ENCODE measurements around the gene ATP6V1B1.
"Not testable (repeated sequence)": the region's sequence is repeated elsewhere in the genome, so short reads cannot be mapped to it uniquely, and the experiment has no call there.

Gene ATP6V1B1

GRCh38 chr2:71005271-71006202 is 69.8 kb downstream of the ATP6V1B1 start:
- H3K27ac ChIP-seq (ENCODE audit: low read depth, low read length): no peak overlapping the region

GRCh38 chr2:71006323-71006722 is 70.6 kb downstream of the ATP6V1B1 start:
- H3K36me3 ChIP-seq (ENCODE audit: control insufficient read depth in 1 of 2, insufficient read depth in 2 of 2, low read length in 2 of 2): no peaks in the 10 kb centered on the region

More at GRCh38 chr2:71005271-71006202, 69.8 kb downstream of the ATP6V1B1 start:
- H3K4me3 ChIP-seq (ENCODE audit: low read depth in 1 of 2, low read length in 2 of 2): no peak overlapping the region
- no peaks in the 10 kb centered on the region for H3K27me3 ChIP-seq (ENCODE audit: control insufficient read depth in 1 of 2, insufficient read depth in 2 of 2, low read length in 2 of 2)
- H3K9ac ChIP-seq (ENCODE audit: low read depth in 1 of 2, low read length in 2 of 2): no peak overlapping the region
- H3K4me1 ChIP-seq (ENCODE audit: control insufficient read depth in 1 of 2, insufficient read depth in 2 of 2, low read length in 2 of 2): peaks cover 18 to 19% of the 10 kb centered on the region in 2 donors
- no peaks in the 10 kb centered on the region for H3K36me3 ChIP-seq (ENCODE audit: control insufficient read depth in 1 of 2, insufficient read depth in 2 of 2, low read length in 2 of 2)
- no peaks in the 10 kb centered on the region for H3K9me3 ChIP-seq (ENCODE audit: control insufficient read depth in 1 of 2, low read length in 2 of 2)

GRCh38 chr2:71006955-71007799 is 71.5 kb downstream of the ATP6V1B1 start:
- Histone ChIP-seq H3K9me3 (ENCODE audit: control insufficient read depth in 1 of 2, low read length in 2 of 2) (no peaks in the 10 kb centered on the region), H3K4me3 (ENCODE audit: low read depth in 1 of 2, low read length in 2 of 2) (no peak overlapping the region), H3K4me1 (ENCODE audit: control insufficient read depth in 1 of 2, insufficient read depth in 2 of 2, low read length in 2 of 2) (peaks cover 3 to 5% of the 10 kb centered on the region in 2 donors), H3K36me3 (ENCODE audit: control insufficient read depth in 1 of 2, insufficient read depth in 2 of 2, low read length in 2 of 2) (no peaks in the 10 kb centered on the region), H3K27me3 (ENCODE audit: control insufficient read depth in 1 of 2, insufficient read depth in 2 of 2, low read length in 2 of 2) (no peaks in the 10 kb centered on the region), H3K27ac (ENCODE audit: low read depth, low read length) (no peak overlapping the region), H3K9ac (ENCODE audit: low read depth in 1 of 2, low read length in 2 of 2) (no peak overlapping the region)

More at GRCh38 chr2:71006323-71006722, 70.6 kb downstream of the ATP6V1B1 start:
- Histone ChIP-seq H3K4me3 (ENCODE audit: low read depth in 1 of 2, low read length in 2 of 2) (no peak overlapping the region), H3K27ac (ENCODE audit: low read depth, low read length) (no peak overlapping the region), H3K9me3 (ENCODE audit: control insufficient read depth in 1 of 2, low read length in 2 of 2) (no peaks in the 10 kb centered on the region), H3K4me1 (ENCODE audit: control insufficient read depth in 1 of 2, insufficient read depth in 2 of 2, low read length in 2 of 2) (peaks cover 11 to 12% of the 10 kb centered on the region in 2 donors), H3K9ac (ENCODE audit: low read depth in 1 of 2, low read length in 2 of 2) (no peak overlapping the region), H3K27me3 (ENCODE audit: control insufficient read depth in 1 of 2, insufficient read depth in 2 of 2, low read length in 2 of 2) (no peaks in the 10 kb centered on the region)

- Histone ChIP-seq H3K9me3 (ENCODE audit: control insufficient read depth in 1 of 2, low read length in 2 of 2) (no peaks in the 10 kb centered on the region), H3K4me1 (ENCODE audit: control insufficient read depth in 1 of 2, insufficient read depth in 2 of 2, low read length in 2 of 2) (no peaks in the 10 kb centered on the region), H3K27me3 (ENCODE audit: control insufficient read depth in 1 of 2, insufficient read depth in 2 of 2, low read length in 2 of 2) (no peaks in the 10 kb centered on the region), H3K4me3 (ENCODE audit: low read depth in 1 of 2, low read length in 2 of 2) (no peak overlapping the region), H3K9ac (ENCODE audit: low read depth in 1 of 2, low read length in 2 of 2) (no peak overlapping the region), H3K36me3 (ENCODE audit: control insufficient read depth in 1 of 2, insufficient read depth in 2 of 2, low read length in 2 of 2) (no peaks in the 10 kb centered on the region), H3K27ac (ENCODE audit: low read depth, low read length) (no peak overlapping the region)
These were observed 72.6 kb downstream of the ATP6V1B1 start for GRCh38 chr2:71008342-71008741.

GRCh38 chr2:71011786-71012185 is 76.1 kb downstream of the ATP6V1B1 start:
- not testable (repeated sequence) for H3K27me3 ChIP-seq (ENCODE audit: control insufficient read depth in 1 of 2, insufficient read depth in 2 of 2, low read length in 2 of 2); H3K36me3 ChIP-seq (ENCODE audit: control insufficient read depth in 1 of 2, insufficient read depth in 2 of 2, low read length in 2 of 2); H3K9me3 ChIP-seq (ENCODE audit: control insufficient read depth in 1 of 2, low read length in 2 of 2); H3K4me1 ChIP-seq (ENCODE audit: control insufficient read depth in 1 of 2, insufficient read depth in 2 of 2, low read length in 2 of 2); H3K9ac ChIP-seq (ENCODE audit: low read depth in 1 of 2, low read length in 2 of 2); H3K27ac ChIP-seq (ENCODE audit: low read depth, low read length); H3K4me3 ChIP-seq (ENCODE audit: low read depth in 1 of 2, low read length in 2 of 2)

Data from duodenal mucosa (tissue), 2 donors.